ENCODE data around the gene GPANK1. TPM values are rescaled to one million over a fixed set of nuclear protein-coding genes. Genes with fewer than 3 reads are reported as not detected.
A peak's percentile ranks its signal among the peaks of the same experiment; 100 is the strongest.

The GPANK1 gene
- total RNA-seq, 1 donor from 2014 or later, result 12.0 TPM

- TF ChIP-seq CTCF (IDR thresholded peaks at IDR 0.05), result no peak
- Mint-ChIP-seq H3K36me3 (ENCODE audit: low read depth) (peaks cover 28% of the 10 kb centered on the region), H3K9me3 (ENCODE audit: low read depth) (no peaks in the 10 kb centered on the region)
These were observed 26.3 kb upstream of the GPANK1 start for GRCh38 chr6:31691078-31691463.

GRCh38 chr6:31690231-31691077 lies 25.7 kb upstream of the GPANK1 start:
- Mint-ChIP-seq H3K4me3 (ENCODE audit: unreplicated experiment) (no peak overlapping the region), H3K4me1 (ENCODE audit: low read depth) (no peaks in the 10 kb centered on the region), H3K27ac (ENCODE audit: unreplicated experiment) (no peak overlapping the region), H3K36me3 (ENCODE audit: low read depth) (peaks cover 31% of the 10 kb centered on the region), H3K9me3 (ENCODE audit: low read depth) (no peaks in the 10 kb centered on the region), H3K27me3 (ENCODE audit: low read depth) (no peaks in the 10 kb centered on the region)
- DNase-seq (ENCODE audit: low spot score), result no peak
- no peak for TF ChIP-seq CTCF (IDR thresholded peaks at IDR 0.05)

More at GRCh38 chr6:31691078-31691463, 26.3 kb upstream of the GPANK1 start:
- no peaks in the 10 kb centered on the region for H3K27me3 Mint-ChIP-seq (ENCODE audit: low read depth)
- H3K27ac Mint-ChIP-seq (ENCODE audit: unreplicated experiment), result no peak overlapping the region
- H3K4me1 Mint-ChIP-seq (ENCODE audit: low read depth), result no peaks in the 10 kb centered on the region
- DNase-seq (ENCODE audit: low spot score), result no peak
- no peak overlapping the region for H3K4me3 Mint-ChIP-seq (ENCODE audit: unreplicated experiment)

- Mint-ChIP-seq H3K4me1 (ENCODE audit: low read depth) (no peaks in the 10 kb centered on the region), H3K27ac (ENCODE audit: unreplicated experiment) (no peak overlapping the region), H3K4me3 (ENCODE audit: unreplicated experiment) (no peak overlapping the region), H3K36me3 (ENCODE audit: low read depth) (peaks cover 29% of the 10 kb centered on the region), H3K9me3 (ENCODE audit: low read depth) (no peaks in the 10 kb centered on the region), H3K27me3 (ENCODE audit: low read depth) (no peaks in the 10 kb centered on the region)
- no peak for DNase-seq (ENCODE audit: low spot score)
- peak; percentile 67 for TF ChIP-seq CTCF (IDR thresholded peaks at IDR 0.05)
These were observed 24.7 kb upstream of the GPANK1 start for GRCh38 chr6:31689249-31690110.

- H3K27ac Mint-ChIP-seq (ENCODE audit: unreplicated experiment), result no peak overlapping the region
- DNase-seq (ENCODE audit: low spot score), result no peak
- H3K4me3 Mint-ChIP-seq (ENCODE audit: unreplicated experiment), result no peak overlapping the region
- peaks cover 26% of the 10 kb centered on the region for H3K36me3 Mint-ChIP-seq (ENCODE audit: low read depth)
- no peaks in the 10 kb centered on the region for H3K4me1 Mint-ChIP-seq (ENCODE audit: low read depth)
- TF ChIP-seq CTCF (IDR thresholded peaks at IDR 0.05), result no peak
- no peaks in the 10 kb centered on the region for H3K9me3 Mint-ChIP-seq (ENCODE audit: low read depth)
- H3K27me3 Mint-ChIP-seq (ENCODE audit: low read depth), result no peaks in the 10 kb centered on the region
These were observed 23.3 kb upstream of the GPANK1 start for GRCh38 chr6:31687860-31688693.
